ENCODE measurements around the gene CYB5RL. TPM values are rescaled to one million over a fixed set of nuclear protein-coding genes. Genes with fewer than 3 reads are reported as not detected.

Gene CYB5RL
- total and polyA plus RNA-seq, 4 donors, result 2.2 to 9.0 (median 5.2) TPM

DNA sequence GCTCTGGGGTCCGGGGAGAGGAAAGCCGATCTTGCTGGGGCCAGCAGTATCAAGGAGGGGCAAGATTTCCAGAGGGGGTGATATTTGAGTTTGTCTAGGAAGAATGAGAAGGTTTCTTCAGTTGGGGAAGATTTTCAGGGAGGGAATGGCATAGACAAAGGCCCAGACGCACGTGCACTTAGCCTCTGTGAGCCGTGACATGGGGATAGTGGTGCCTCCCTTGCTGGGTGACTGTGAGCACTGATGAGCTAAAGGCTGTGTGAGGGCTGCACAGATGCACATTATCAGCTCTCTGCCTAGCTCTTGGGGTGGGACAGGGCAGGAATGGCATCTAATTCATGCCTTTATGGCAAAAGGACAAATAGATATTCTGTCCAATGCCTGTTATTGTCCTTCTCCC lies 48.8 kb downstream of the CYB5RL start:
- TF ChIP-seq, protein P1, sequence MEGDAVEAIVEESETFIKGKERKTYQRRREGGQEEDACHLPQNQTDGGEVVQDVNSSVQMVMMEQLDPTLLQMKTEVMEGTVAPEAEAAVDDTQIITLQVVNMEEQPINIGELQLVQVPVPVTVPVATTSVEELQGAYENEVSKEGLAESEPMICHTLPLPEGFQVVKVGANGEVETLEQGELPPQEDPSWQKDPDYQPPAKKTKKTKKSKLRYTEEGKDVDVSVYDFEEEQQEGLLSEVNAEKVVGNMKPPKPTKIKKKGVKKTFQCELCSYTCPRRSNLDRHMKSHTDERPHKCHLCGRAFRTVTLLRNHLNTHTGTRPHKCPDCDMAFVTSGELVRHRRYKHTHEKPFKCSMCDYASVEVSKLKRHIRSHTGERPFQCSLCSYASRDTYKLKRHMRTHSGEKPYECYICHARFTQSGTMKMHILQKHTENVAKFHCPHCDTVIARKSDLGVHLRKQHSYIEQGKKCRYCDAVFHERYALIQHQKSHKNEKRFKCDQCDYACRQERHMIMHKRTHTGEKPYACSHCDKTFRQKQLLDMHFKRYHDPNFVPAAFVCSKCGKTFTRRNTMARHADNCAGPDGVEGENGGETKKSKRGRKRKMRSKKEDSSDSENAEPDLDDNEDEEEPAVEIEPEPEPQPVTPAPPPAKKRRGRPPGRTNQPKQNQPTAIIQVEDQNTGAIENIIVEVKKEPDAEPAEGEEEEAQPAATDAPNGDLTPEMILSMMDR (IDR thresholded peaks at IDR 0.05; ENCODE audit: control extremely low read depth, extremely low read depth), result no peak
- H3K9ac ChIP-seq (ENCODE audit: insufficient read depth in 1 of 2, low read length in 2 of 2), result no peak overlapping the region
- H3K27me3 ChIP-seq (ENCODE audit: control insufficient read depth in 3 of 3, insufficient read depth in 3 of 3, low read length in 2 of 3), result no peaks in the 10 kb centered on the region
- H3K9me3 ChIP-seq (ENCODE audit: control insufficient read depth in 4 of 4, insufficient read depth in 3 of 4, low read length in 3 of 4), result no peaks in the 10 kb centered on the region
- H3K27ac ChIP-seq (ENCODE audit: low read depth in 1 of 2, low read length in 1 of 2), result no peak overlapping the region
- ATAC-seq (ENCODE audit: insufficient read depth, low FRiP score) (no peak), DNase-seq (no peak)
- H3K4me1 ChIP-seq (ENCODE audit: control insufficient read depth in 5 of 5, insufficient read depth in 5 of 5, low read length in 5 of 5), result peaks cover 0 to 2% (median 0%) of the 10 kb centered on the region in 5 donors
- 92 to 94% methylated on average over 5 of the region's 5 CpGs for WGBS, 2 donors
- H3K36me3 ChIP-seq (ENCODE audit: control insufficient read depth in 4 of 4, insufficient read depth in 4 of 4, low read length in 4 of 4), result no peaks in the 10 kb centered on the region
- no peak overlapping the region for H3K4me3 ChIP-seq

Other genes starting within 250 kb of the CYB5RL start
- gene LDLRAD1, start 181.8 kb downstream of the CYB5RL start, total RNA-seq, result 10 to 100 TPM; 28.7 to 30.1 TPM
- 10 to 100 TPM in 1 of 2 donors, 1 to 10 TPM in 1; 8.0 to 24.9 TPM for gene LDLRAD1, start 181.8 kb downstream of the CYB5RL start, polyA plus RNA-seq
- gene TMEM59, start 146.8 kb downstream of the CYB5RL start, total RNA-seq, result 100 to 1,000 TPM; 372 to 468 TPM
- 100 to 1,000 TPM; 152 to 300 TPM for gene TMEM59, start 146.8 kb downstream of the CYB5RL start, polyA plus RNA-seq
- gene TCEANC2, start 146.4 kb downstream of the CYB5RL start, total RNA-seq, result 1 to 10 TPM; 4.6 to 5.3 TPM
- 1 to 10 TPM; 1.7 to 2.7 TPM for gene TCEANC2, start 146.4 kb downstream of the CYB5RL start, polyA plus RNA-seq
- gene CDCP2, start 47.0 kb downstream of the CYB5RL start, total RNA-seq, result under 1 TPM; 0.14 to 0.28 TPM
- under 1 TPM in 1 of 2 donors, not detected in 1; 0.02 TPM for gene CDCP2, start 47.0 kb downstream of the CYB5RL start, polyA plus RNA-seq
- 10 to 100 TPM; 23.9 to 68.5 TPM for gene MRPL37, start 137 bp upstream of the CYB5RL start, total RNA-seq
- 10 to 100 TPM; 29.4 to 49.9 TPM for gene MRPL37, start 137 bp upstream of the CYB5RL start, polyA plus RNA-seq
- 10 to 100 TPM; 35.4 to 47.8 TPM for gene SSBP3, start 206.4 kb upstream of the CYB5RL start, total RNA-seq
- 10 to 100 TPM; 15.9 to 34.3 TPM for gene SSBP3, start 206.4 kb upstream of the CYB5RL start, polyA plus RNA-seq

Measured in lung (tissue), 12 donors.